Endothelial cell of umbilical vein (primary cell): ENCODE measurements around the gene LPIN2. TPM values are rescaled to one million over a fixed set of nuclear protein-coding genes. Genes with fewer than 3 reads are reported as not detected.

Source experiments
- BruUV-seq: library from RNA; stranded (reverse); fragments of 400-500 nt; replicated peaks from 2 replicates; lab custom pipeline; 2021; lab: Mats Ljungman, UMichigan
- CTCF ChIA-PET: fragments of 300-600, 350-600 bp; sonication (Branson Sonifier 250); formaldehyde crosslinking; loops from one replicate; lab custom pipeline; 2021; ENCODE audit warnings: antibody characterized with exemption, inconsistent platforms; lab: Charles Lee
- POLR2A ChIA-PET: fragments of 300-600, 350-600 bp; sonication (Branson Sonifier 250); formaldehyde crosslinking; loops from one replicate; lab custom pipeline; 2021; ENCODE audit warnings: antibody characterized with exemption, inconsistent platforms; lab: Charles Lee
- DNase-seq: peaks from one replicate; pipeline ENCODE4 v3.0.0-alpha.2; 2011; ENCODE audit warnings: low read depth, low spot score
- FAIRE-seq: peaks from 2 replicates; lab custom pipeline; 2011; peaks lifted over from hg19 to GRCh38; lab: Jason Lieb, UNC
- H2AFZ ChIP-seq: 2 replicates; pipeline ENCODE4 v1.6.0; 2012; ENCODE audit warnings: low read depth, low read length, control low read depth, inconsistent platforms
- H3K27ac ChIP-seq: 2 replicates; pipeline ENCODE4 v1.5.1; 2011; ENCODE audit warnings: low read depth, mild to moderate bottlenecking, control low read depth, low read length, moderate library complexity; ENCODE audit not compliant: insufficient read depth
- H3K27me3 ChIP-seq, 2 experiments: 2 replicates each; pipeline versions ENCODE4 v1.6.0 to v1.6.1; 2011; ENCODE audit warnings: low read length in 2 of 2, mixed read lengths in 1 of 2; ENCODE audit not compliant: control insufficient read depth in 2 of 2, insufficient read depth in 2 of 2
- H3K36me3 ChIP-seq, 2 experiments: 2 replicates in 1 of 2; 3 replicates in 1 of 2; pipeline ENCODE4 v1.5.1; 2011; ENCODE audit warnings: low read length in 2 of 2, mild to moderate bottlenecking in 1 of 2, moderate library complexity in 1 of 2; ENCODE audit not compliant: control insufficient read depth in 2 of 2, insufficient read depth in 2 of 2; ENCODE audit errors: extremely low read depth in 1 of 2
- H3K4me1 ChIP-seq: 3 replicates; pipeline ENCODE4 v1.5.1; 2011; ENCODE audit warnings: mild to moderate bottlenecking, low read length; ENCODE audit not compliant: control insufficient read depth, insufficient read depth; ENCODE audit errors: extremely low read depth
- H3K4me2 ChIP-seq: 2 replicates; pipeline ENCODE4 v1.6.1; 2011; ENCODE audit warnings: low read length, control low read depth, mixed read lengths; ENCODE audit not compliant: insufficient read depth
- H3K4me3 ChIP-seq, 3 experiments: fragments of 200-600 bp in 1 of 3; sonication (generic), shearing (Covaris generic) in 1 of 3; replicated peaks in 1 of 3; 2 replicates each; pipeline ENCODE4 v1.5.1; 2011 to 2016; ENCODE audit warnings: control low read depth in 3 of 3, low read length in 3 of 3, mild to moderate bottlenecking in 2 of 3, inconsistent platforms in 1 of 3, low read depth in 1 of 3, moderate library complexity in 1 of 3; ENCODE audit not compliant: insufficient read depth in 1 of 3
- H3K79me2 ChIP-seq: 2 replicates; pipeline ENCODE4 v1.6.0; 2012; ENCODE audit warnings: low read length, inconsistent platforms; ENCODE audit not compliant: control insufficient read depth, insufficient read depth
- H3K9ac ChIP-seq: replicated peaks from 2 replicates; pipeline ENCODE3; 2011; ENCODE audit warnings: low read length, control low read depth; ENCODE audit not compliant: insufficient read depth; ENCODE audit errors: extremely low read depth
- H3K9me1 ChIP-seq: replicated peaks from 3 replicates; pipeline ENCODE4 v1.6.0; 2011; ENCODE audit warnings: mild to moderate bottlenecking, low read length; ENCODE audit not compliant: control insufficient read depth, insufficient read depth; ENCODE audit errors: extremely low read depth
- H3K9me3 ChIP-seq: replicated peaks from 2 replicates; pipeline ENCODE4 v1.5.1; 2012; ENCODE audit warnings: low read length, inconsistent platforms; ENCODE audit not compliant: control insufficient read depth, insufficient read depth
- H4K20me1 ChIP-seq: replicated peaks from 2 replicates; pipeline ENCODE3; 2011; ENCODE audit warnings: mild to moderate bottlenecking, low read length; ENCODE audit not compliant: control insufficient read depth, insufficient read depth; ENCODE audit errors: extremely low read depth
- EZH2 ChIP-seq: IDR thresholded peaks from 2 replicates; pipeline ENCODE4 v1.6.1; 2012; ENCODE audit warnings: borderline replicate concordance, low read depth, mild to moderate bottlenecking, moderate library complexity, low read length, inconsistent platforms; ENCODE audit not compliant: severe bottlenecking
- FOS ChIP-seq: IDR thresholded peaks from 2 replicates; pipeline ENCODE4 v1.6.1; 2011; ENCODE audit warnings: mild to moderate bottlenecking, low read length, moderate library complexity, borderline replicate concordance; ENCODE audit not compliant: insufficient read depth
- GATA2 ChIP-seq: IDR thresholded peaks from 2 replicates; pipeline ENCODE4 v1.7.0; 2011; ENCODE audit warnings: low read depth, mild to moderate bottlenecking, moderate library complexity, mixed read lengths, low read length; ENCODE audit not compliant: insufficient read length, insufficient read depth
- JUN ChIP-seq: IDR thresholded peaks from 2 replicates; pipeline ENCODE4 v1.6.1; 2011; ENCODE audit warnings: borderline replicate concordance, low read depth; ENCODE audit not compliant: insufficient read length, insufficient read depth
- MAX ChIP-seq: IDR thresholded peaks from 2 replicates; pipeline ENCODE4 v1.6.1; 2011; ENCODE audit not compliant: insufficient read depth, insufficient read length
- MYC ChIP-seq: IDR thresholded peaks from one replicate; pipeline ENCODE4 v1.6.1; 2011; ENCODE audit warnings: mild to moderate bottlenecking, low read depth, low read length
- POLR2A ChIP-seq: IDR thresholded peaks from 2 replicates; pipeline ENCODE4 v1.6.1; 2012; ENCODE audit warnings: low read depth, mild to moderate bottlenecking, control low read depth, low read length
- POLR2AphosphoS5 ChIP-seq: IDR thresholded peaks from 2 replicates; pipeline ENCODE4 v1.6.1; 2012; ENCODE audit warnings: low read depth, mild to moderate bottlenecking, control low read depth, low read length, moderate library complexity; ENCODE audit not compliant: insufficient read depth
- dilution Hi-C: fragments of 300-500 bp; cut with MboI; formaldehyde crosslinking; loops from one replicate; pipeline ENCODE4 v1.15.0; 2019; ENCODE audit warnings: low sequenced_read_pairs; ENCODE audit not compliant: extremely low pct_ligation_motif_present
- intact Hi-C: fragments of 100-400 bp; cut with micrococcal nuclease; formaldehyde crosslinking; loops from one replicate; pipeline ENCODE4 v1.10.0; 2022
- polyA plus RNA-seq, 4 experiments: library from polyadenylated mRNA; depleted of rRNA in 3 of 4; stranded (reverse) in 3 of 4; unstranded in 1 of 4; fragments of >200 nt; gene quantifications; 2 replicates each; pipeline versions ENCODE4 v1.2.1 to v1.2.3, GENCODE V29; 2011 to 2012; ENCODE audit warnings: missing spikeins in 1 of 4
- total RNA-seq: library from RNA; stranded (reverse); gene quantifications from 2 replicates; pipeline ENCODE4 v1.2.3, GENCODE V29; 2021
- TF ChIP-seq, protein P1 (sequence below), 2 donors: IDR thresholded peaks; 1 replicate in 1 of 2; 2 replicates in 1 of 2; pipeline ENCODE4 v1.5.1; 2011; ENCODE audit warnings: low read length in 2 of 2, mild to moderate bottlenecking in 2 of 2, moderate library complexity in 2 of 2, control low read depth in 1 of 2, inconsistent platforms in 1 of 2, low read depth in 1 of 2; ENCODE audit not compliant: insufficient read depth in 1 of 2; ENCODE audit errors: extremely low read depth in 1 of 2

Gene LPIN2
- total and polyA plus RNA-seq, 2 donors (not counting 3 experiments of a cell fraction or from before 2014, with no cell fraction given) = 14.7 to 24.4 TPM

DNA sequence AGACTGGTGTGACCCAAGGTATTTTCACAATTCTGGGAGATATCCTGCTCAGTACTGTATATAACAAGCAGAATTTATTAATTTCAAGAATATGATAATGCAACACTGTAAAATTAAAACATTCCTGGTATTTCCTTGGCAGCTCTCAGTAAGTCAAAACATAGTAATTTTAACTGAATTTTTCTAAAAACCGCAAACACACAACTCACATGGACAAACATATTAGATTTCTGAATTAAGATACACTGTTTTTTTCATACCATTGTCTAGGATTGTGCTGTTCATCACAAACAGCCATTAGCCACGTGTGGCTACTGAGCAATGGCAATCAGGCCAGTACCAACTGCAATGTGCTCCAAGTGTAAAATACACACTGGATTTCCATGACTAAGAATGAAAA is 29.6 kb downstream of the LPIN2 start:
- Histone ChIP-seq H3K36me3 (no peaks in the 10 kb centered on the region), H3K9me3 (no peaks in the 10 kb centered on the region), H3K4me2 (peak overlapping the region; percentile 84), H3K4me1 (peaks cover 73% of the 10 kb centered on the region), H3K27ac (peak overlapping the region; percentile 79), H2AFZ (no peak overlapping the region), H4K20me1 (no peaks in the 10 kb centered on the region), H3K9me1 (no peaks in the 10 kb centered on the region), H3K27me3 (no peaks in the 10 kb centered on the region), H3K79me2 (peaks cover 82% of the 10 kb centered on the region), H3K4me3 (no peak overlapping the region), H3K9ac (no peak overlapping the region)
- dilution Hi-C loops (no loop called here), intact Hi-C loops (loop anchor here (5.0 kb wide), 1 partner anchor 169 kb away; no protein-coding TSS in a partner anchor)
- BruUV-seq = no TSS peak
- FAIRE-seq (no peak), DNase-seq (no peak)
- no peak for TF ChIP-seq MAX
- TF ChIP-seq GATA2 = no peak
- TF ChIP-seq, protein P1, sequence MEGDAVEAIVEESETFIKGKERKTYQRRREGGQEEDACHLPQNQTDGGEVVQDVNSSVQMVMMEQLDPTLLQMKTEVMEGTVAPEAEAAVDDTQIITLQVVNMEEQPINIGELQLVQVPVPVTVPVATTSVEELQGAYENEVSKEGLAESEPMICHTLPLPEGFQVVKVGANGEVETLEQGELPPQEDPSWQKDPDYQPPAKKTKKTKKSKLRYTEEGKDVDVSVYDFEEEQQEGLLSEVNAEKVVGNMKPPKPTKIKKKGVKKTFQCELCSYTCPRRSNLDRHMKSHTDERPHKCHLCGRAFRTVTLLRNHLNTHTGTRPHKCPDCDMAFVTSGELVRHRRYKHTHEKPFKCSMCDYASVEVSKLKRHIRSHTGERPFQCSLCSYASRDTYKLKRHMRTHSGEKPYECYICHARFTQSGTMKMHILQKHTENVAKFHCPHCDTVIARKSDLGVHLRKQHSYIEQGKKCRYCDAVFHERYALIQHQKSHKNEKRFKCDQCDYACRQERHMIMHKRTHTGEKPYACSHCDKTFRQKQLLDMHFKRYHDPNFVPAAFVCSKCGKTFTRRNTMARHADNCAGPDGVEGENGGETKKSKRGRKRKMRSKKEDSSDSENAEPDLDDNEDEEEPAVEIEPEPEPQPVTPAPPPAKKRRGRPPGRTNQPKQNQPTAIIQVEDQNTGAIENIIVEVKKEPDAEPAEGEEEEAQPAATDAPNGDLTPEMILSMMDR (IDR thresholded peaks at IDR 0.05; ENCODE audit: extremely low read depth in 1 of 2, insufficient read depth in 1 of 2, low read depth in 1 of 2, low read length in 2 of 2) = no peak
- TF ChIP-seq FOS = no peak
- no peak for TF ChIP-seq MYC
- no peak for TF ChIP-seq JUN
- no peak for TF ChIP-seq POLR2A
- TF ChIP-seq POLR2AphosphoS5 = no peak
- TF ChIP-seq EZH2 = no peak
- CTCF ChIA-PET = interaction anchor here (0.8 to 2.3 kb wide), 9 partner anchors 20 to 169 kb away, joined by 3 to 8 read pairs (median 4); no protein-coding TSS in a partner anchor
- POLR2A ChIA-PET = no interaction called here
